Astrocyte of the hippocampus (primary cell): Measurements from ENCODE around the gene FMNL2.

Experiments used
- DNase-seq: peaks from one replicate; pipeline ENCODE4 v3.0.0; 2011; ENCODE audit warnings: low read depth, low spot score

The FMNL2 gene

DNA sequence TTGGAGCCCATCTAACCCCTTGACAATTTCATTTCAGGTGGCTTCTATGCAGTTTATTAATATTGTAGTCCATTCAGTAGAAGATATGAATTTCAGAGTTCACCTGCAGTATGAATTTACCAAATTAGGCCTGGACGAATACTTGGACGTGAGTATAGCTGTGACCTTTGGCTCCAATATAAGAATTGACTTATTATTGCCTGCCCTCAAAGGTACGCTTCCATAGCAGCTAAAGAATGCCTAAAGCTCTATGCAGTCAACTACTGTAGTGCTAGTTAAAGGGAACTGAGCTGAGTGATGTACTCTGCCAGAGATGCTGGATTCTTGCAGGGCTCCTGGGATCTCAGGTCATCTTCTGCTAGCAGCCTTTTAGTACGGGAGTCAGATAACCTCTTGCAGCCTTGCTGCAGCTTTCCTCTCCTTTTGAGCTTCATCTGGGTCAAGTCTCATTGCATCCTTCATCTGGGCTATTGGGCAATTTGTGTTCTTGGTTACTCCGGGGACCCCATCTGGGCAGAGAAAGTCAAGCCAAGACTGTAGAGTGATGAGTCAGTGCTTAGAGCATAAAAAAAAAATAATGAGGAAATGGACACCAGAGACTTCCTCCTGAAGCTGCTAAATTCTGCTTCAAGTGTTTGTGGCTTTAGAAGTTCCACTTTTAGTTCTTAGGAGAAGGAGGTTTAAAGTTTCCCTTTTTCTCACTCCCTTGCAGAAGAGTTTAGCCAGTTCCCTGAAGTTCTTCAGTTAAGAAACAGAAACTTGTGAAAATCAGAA lies 276.7 kb downstream of the FMNL2 start:
- peak; percentile 57 for DNase-seq

GRCh38 chr2:152613235-152613634 lies 278.3 kb downstream of the FMNL2 start:
- DNase-seq = no peak

DNA sequence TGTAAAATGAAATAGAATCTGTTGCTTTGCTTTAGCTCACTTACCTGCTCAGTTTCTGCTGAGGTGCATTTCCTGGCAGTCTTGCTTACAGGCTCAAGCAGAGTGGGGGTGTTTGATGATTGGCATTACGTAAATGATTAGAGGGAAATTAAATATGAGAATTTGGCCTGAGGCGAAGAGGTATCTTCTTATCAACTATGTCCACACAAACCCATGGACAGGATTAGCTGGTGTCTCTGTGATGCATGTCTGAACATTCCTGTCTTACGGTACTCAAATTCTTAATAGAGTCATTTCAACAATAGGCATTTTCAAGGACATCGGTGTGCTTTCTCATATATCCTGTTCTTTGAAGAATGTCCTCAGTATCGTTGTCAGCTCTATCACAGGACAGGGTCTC lies 280.2 kb downstream of the FMNL2 start:
- DNase-seq = no peak

- peak; percentile 40 for DNase-seq
Observed at GRCh38 chr2:152617456-152618192, 282.6 kb downstream of the FMNL2 start.

GRCh38 chr2:152618193-152618564 lies 283.2 kb downstream of the FMNL2 start:
- peak; percentile 78 for DNase-seq

- no peak for DNase-seq
Observed at GRCh38 chr2:152620208-152620607, 285.2 kb downstream of the FMNL2 start.

DNA sequence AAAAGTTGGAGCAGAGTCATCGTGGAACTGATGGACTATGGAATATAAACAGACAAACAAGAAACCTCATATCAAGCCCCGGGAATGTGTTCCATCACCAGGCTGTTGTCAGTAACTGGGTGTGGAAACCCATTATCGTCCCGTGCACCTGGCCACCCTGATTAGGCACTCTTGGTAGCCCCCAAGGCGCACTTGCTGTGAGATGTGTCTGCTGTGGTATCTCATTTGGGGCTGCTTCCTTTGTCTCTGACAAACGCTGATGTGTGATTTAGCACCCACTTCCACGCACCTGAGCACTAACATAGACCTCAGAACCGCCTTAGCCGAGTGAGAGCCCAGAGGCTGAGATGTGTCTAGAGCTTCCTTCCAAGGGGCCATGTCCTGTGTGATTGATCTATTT lies 286.0 kb downstream of the FMNL2 start:
- no peak for DNase-seq

DNA sequence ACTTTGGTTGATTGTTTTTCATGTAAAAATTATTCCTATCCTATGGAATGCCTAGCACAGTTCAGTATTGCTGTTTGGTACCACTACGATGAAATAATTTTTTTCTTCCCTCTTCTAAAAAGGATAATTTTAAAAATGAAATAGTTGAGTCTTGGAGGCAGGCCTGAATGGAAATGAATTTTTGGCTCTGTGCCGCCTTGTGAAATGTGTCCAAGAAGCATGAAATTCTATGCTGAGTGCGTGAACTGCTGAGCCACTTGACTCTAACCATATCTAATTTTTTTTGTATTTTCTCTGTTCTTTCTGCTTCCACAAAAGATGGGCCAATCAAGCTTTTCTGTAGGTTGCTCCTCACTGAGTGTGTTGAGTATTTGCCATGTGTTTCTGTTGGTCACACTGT lies 287.2 kb downstream of the FMNL2 start:
- no peak for DNase-seq

DNA sequence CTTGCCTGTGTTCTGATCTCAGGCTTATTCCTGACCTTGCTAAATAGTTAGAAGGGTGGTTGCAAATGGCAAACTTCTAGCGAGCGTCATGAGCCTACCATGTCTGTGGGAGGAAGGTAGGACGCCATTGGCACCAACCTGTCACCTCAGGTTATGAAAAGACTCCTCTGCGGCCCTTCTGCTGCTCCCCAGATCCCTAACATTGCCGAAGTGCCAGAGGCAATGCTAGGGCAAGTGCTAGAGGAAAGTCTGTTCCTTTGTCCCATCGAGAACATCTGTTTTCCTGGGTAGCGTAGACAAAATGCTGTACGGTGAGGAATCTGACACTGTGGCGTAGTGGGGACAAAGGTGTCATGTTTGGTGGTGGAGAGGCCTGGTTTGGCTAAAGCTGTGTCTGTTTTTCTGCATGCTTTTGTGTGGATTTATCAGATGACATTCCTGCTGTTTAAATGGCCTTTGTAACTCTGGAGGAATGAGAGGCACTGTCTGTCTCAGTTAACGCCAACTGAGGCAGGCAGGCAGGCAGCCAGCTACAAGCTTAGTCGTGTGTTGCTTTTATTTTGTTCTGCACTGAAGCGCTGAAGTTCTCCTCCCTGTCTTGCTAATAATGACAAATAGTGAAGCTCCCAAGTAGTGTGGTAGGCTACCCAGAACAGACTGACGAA lies 288.2 kb downstream of the FMNL2 start:
- DNase-seq = no peak

DNA sequence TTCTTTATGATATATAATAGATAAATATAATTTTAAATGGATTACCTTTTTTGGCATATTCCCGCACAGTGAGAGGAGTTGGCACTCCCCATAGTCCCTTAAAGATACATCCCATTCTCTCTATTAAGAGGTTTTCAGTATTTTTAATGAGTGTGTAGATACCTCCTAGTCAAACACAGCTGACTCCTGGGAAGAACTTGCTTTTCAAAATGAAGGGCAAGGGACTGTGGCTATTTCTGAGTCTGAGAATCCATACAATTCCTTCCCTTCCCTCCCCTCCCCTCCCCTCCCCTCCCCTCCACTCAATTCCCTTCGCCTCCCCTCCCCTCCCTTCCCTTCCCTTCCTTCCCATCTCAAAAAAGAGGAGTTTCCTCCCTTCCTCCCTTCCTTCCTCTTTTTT lies 288.8 kb downstream of the FMNL2 start:
- DNase-seq = no peak

- DNase-seq = no peak
Observed at GRCh38 chr2:152624805-152625204, 289.8 kb downstream of the FMNL2 start.

DNA sequence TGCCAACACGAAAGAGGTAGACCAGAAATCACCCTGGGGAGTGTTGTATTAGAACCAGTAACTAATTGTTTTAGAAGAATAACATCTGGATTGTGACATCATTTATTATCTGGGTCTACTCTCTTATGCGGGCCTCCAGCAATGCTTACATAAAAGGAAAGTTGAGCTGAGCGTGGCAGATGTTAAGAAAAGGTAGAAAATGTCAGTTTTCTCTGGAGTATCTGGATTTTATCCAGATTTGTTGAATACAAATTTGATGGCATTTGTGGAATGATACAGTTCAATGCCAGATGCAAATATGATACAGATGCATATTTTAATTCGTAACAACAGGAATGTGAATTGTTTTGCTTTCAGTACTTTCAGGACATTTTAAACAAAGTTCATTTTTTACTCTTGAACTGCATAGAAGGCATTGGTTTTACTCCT lies 292.0 kb downstream of the FMNL2 start:
- DNase-seq = no peak

GRCh38 chr2:152627351-152627957 lies 292.5 kb downstream of the FMNL2 start:
- peak; percentile 63 for DNase-seq

- no peak for DNase-seq
Observed at GRCh38 chr2:152629202-152629601, 294.2 kb downstream of the FMNL2 start.

DNA sequence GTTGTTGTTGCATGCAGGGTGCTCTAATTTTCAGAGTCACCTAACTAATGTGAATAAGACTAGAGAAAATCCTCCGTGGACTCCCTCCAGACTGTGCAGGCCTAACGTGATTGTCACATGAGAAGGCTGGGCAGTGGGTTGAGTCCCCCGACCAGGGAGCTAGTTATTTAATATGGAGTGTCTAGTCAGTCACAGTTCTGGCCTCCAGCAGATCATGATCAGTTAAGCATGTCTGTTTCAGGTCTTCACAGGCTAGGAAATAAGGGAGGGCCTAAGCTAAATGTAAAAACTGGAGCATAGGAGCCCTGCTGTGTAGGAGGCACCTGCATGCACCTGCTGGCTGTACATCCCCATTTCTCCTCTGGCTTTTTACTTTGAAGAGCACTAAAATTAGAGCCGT lies 295.5 kb downstream of the FMNL2 start:
- no peak for DNase-seq

- peak; percentile 38 for DNase-seq
Observed at GRCh38 chr2:152632736-152633135, 297.8 kb downstream of the FMNL2 start.

DNA sequence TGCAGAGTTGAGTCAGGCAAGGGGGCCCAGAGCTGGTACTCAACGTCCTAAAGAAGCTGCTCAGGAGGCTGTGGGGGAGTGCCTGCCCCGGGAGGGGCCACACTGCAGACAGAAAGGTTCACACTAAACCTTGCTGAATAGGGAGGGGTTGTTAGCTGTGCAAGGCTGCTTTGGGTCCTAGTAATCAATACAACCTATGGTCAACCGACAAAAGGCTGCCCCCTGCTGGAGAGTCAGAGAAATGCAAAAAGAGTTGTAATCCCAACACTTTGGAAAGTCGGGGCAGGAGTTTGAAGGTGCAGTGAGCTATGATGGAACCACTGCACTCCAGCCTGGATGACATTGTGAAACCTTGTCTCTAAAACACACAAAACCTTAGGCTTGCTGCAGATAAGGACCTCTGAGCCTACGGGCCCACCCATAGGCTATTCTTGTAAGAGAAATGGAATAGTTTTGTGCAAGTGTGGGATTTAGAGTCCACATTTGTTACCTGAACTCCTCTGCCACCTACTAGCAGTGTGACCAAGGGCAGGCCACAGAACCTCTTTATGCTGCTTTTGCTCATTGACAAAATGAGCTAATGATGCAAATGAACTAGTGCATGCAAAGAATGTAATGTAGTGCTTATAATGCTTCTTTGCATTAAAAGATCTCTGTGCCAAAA lies 300.8 kb downstream of the FMNL2 start:
- DNase-seq = peak; percentile 70

DNA sequence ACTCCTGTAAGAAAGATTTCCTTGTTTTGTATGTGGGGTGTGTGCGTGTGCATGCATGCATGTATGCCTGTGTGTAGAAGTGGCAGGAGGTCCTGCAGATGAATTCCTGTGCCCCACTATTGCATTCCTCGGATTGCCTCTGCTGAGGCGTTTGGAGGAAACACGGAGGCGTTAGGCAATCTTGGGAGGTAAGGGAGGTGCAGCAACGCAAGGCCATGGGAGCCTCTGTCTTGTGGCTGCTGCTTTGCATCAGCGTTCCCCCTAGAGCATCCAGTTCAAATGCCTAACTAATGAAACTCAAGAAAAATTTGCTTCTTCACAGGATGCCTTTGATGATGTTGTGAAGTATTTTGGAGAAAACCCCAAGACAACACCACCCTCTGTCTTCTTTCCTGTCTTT lies 302.3 kb downstream of the FMNL2 start:
- DNase-seq = no peak

GRCh38 chr2:152638056-152638455 lies 303.1 kb downstream of the FMNL2 start:
- DNase-seq = no peak

DNA sequence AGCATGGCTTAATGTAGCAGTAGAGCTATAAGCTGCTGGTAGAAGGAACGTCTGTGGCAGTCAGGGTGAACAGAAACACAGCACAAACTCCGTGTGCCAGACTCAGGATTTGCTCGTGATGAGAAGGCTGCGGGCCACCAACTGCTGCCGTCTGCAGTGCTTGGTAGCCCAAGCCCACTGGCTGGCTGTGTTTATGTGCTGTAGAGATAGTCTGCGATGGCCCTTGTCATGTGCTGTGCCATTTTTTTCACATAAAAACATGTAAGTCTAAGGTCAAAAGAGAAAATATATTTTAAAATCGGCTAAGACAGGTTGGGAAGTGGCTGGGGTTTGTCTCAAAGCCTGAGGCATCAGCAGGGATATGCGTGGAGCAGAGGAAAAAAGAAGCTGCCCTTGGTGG lies 303.6 kb downstream of the FMNL2 start:
- no peak for DNase-seq

DNA sequence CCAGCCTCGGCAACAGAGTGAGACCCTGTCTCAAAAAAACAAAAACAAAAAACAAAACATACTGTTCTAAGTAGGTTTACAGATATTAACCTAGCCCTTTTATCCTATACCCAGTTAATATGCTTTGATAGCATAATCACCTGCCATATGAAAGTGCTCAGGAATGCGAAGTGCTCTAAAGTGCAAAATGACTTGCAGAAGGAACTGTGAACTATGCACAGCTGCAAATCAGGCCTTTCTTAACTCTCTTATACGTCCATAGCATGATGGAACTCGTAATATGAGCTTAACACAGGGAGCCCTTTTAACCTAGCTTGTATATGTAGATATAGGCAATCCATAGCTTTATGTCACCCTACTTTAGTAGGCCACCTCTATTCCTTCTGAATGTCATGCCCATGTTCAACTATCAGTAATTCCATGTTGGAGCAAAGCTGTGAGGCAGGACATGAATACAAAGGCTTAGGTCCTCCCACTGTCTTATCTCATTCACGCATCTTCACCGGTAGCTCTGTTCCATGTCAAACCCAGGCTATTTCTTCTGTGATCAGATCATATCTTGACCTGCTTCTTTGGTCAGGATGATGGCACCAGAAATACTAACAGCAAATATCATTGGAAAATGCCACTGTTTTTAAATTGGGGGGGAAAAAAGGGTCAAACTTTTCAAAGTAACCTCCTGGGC lies 309.4 kb downstream of the FMNL2 start:
- DNase-seq = no peak
